Measurements from ENCODE around the gene DMBT1.

The DMBT1 gene

GRCh38 chr10:122548407-122549085 lies 12.0 kb upstream of the DMBT1 start:
- no peak for DNase-seq (ENCODE audit: low read depth)

- no peak for DNase-seq (ENCODE audit: low read depth)
Measured at GRCh38 chr10:122549636-122550035, 10.9 kb upstream of the DMBT1 start.

- no peak for DNase-seq (ENCODE audit: low read depth)
Measured at GRCh38 chr10:122550427-122550826, 10.1 kb upstream of the DMBT1 start.

GRCh38 chr10:122550983-122551382 lies 9.6 kb upstream of the DMBT1 start:
- DNase-seq (ENCODE audit: low read depth) = no peak

DNA sequence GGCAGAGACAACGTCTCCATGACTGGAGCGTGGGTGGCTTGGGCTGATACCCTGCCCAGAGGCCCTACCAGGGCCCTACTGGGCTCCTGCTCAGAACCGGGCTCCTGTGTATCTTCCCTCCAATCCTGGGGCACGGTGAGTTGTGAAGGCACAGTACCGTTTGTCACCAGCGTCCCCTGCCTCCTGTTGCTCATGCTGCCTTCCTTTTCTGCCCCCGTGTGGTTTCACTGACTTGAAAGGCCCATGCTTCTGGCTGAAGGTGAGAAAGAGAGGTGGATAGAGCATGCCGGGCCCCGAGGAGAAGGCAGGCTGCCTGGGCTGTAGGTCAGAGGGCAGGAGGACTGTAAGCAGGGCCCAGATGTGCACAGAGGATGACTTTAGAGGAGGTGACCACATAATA lies 9.1 kb upstream of the DMBT1 start:
- no peak for DNase-seq (ENCODE audit: low read depth)

- DNase-seq (ENCODE audit: low read depth) = no peak
Measured at GRCh38 chr10:122553341-122553740, 7.2 kb upstream of the DMBT1 start.

- DNase-seq (ENCODE audit: low read depth) = no peak
Measured at GRCh38 chr10:122554131-122555036, 6.2 kb upstream of the DMBT1 start.

DNA sequence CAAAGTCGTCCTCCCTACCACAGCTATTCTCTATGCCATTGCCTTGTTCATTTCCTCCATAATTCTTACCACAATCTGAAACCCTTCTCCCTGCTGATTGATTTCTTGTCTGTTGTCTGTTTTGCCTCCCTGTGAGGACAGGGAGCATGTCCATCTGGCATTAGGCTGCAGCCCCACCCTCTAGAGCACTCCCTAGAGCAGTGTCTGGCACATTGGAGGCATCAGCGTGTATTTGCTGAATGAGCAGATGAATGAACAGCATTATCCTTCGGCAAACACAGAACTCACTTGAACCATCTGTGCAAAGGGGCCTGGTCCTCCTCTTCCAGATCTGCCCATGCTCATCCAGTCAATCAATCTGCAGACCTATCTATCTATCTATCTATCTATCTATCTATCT lies 5.1 kb upstream of the DMBT1 start:
- DNase-seq (ENCODE audit: low read depth) = no peak

GRCh38 chr10:122557516-122557915 lies 3.0 kb upstream of the DMBT1 start:
- DNase-seq (ENCODE audit: low read depth) = no peak

- no peak for DNase-seq (ENCODE audit: low read depth)
Measured at GRCh38 chr10:122558452-122558851, 2.1 kb upstream of the DMBT1 start.

DNA sequence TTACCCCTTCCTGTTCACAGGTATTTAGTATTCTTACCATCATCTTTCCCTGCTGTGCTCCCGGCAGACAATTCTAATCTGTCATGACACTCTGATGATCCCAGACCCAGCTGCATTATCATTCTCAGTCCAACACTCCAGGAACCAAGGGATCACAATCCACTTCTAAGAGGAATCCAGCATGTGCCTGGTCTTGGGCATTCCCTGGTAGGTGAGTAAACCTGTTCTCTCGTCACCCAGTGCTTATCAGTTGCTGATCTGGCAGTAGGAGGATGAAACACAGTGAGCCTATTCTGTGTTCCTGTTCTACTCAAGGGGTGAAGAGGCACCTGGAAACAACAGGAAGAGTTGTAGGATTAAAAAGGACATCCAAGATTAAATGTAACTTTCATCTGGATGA lies 1.3 kb upstream of the DMBT1 start:
- DNase-seq (ENCODE audit: low read depth) = no peak

GRCh38 chr10:122561212-122561611 lies 658 bp downstream of the DMBT1 start:
- no peak for DNase-seq (ENCODE audit: low read depth)

DNA sequence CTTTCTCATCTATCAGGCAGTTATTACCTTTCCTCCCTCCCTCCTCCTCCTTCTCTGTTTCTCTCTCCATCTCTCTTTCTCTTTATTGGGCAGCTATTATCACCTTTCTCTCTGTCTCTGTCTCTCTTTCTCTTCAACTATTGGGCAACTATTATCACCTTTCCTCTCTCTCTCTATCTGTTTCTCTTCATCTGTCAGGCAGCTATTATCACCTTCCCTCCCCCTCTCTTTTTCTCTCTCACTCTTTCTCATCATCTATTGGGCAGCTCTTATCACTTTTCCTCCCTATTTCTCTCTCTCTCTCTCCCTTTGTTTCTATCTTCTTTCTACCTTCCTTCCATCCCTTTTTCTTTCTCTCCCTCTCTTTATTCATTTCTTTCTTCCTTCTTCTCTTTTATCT lies 1.2 kb downstream of the DMBT1 start:
- no peak for DNase-seq (ENCODE audit: low read depth)

- DNase-seq (ENCODE audit: low read depth) = no peak
Measured at GRCh38 chr10:122564980-122565379, 4.4 kb downstream of the DMBT1 start.

DNA sequence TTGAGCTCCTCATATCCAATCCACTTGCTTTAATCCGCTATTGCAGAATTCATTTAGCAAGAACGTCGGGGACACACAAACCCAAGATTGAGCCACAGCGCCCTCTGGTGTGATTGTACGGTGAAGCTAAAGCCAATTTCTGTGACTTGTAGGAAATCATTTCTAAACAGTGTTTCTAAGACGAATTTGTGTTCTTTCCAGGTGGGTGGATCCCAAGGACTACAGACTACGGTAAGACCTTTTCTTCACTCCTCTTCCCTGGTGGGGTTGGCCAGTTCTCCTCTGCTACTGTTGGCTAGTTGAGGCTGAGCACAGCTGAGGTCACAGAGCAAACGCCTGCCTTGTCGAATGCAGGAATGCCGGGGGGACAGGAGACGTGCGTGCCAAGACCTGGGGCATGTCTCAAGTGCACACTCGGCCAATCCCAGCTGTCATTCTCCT lies 5.2 kb downstream of the DMBT1 start:
- peak; percentile 7 for DNase-seq (ENCODE audit: low read depth)

GRCh38 chr10:122566632-122567031 lies 6.1 kb downstream of the DMBT1 start:
- no peak for DNase-seq (ENCODE audit: low read depth)

GRCh38 chr10:122567056-122567660 lies 6.6 kb downstream of the DMBT1 start:
- peak; percentile 15 for DNase-seq (ENCODE audit: low read depth)

DNA sequence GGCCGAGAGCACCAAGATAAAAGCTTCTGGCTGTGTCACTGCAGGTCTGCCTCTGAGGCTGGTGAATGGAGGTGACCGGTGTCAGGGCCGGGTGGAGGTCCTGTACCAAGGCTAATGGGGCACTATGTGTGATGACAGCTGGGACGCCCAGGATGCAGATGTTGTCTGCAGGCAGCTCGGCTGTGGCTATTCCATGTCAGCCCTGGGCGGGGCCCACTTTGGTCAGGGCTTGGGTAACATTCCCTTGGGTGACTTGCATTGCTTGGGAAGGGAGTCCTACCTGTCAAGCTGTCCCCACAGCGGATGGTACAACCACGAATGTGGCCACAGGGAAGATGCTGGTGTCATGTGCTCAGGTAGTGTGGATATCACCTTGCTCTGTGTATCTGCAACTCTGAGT lies 8.0 kb downstream of the DMBT1 start:
- no peak for DNase-seq (ENCODE audit: low read depth)

GRCh38 chr10:122570920-122571319 lies 10.4 kb downstream of the DMBT1 start:
- DNase-seq (ENCODE audit: low read depth) = no peak

DNA sequence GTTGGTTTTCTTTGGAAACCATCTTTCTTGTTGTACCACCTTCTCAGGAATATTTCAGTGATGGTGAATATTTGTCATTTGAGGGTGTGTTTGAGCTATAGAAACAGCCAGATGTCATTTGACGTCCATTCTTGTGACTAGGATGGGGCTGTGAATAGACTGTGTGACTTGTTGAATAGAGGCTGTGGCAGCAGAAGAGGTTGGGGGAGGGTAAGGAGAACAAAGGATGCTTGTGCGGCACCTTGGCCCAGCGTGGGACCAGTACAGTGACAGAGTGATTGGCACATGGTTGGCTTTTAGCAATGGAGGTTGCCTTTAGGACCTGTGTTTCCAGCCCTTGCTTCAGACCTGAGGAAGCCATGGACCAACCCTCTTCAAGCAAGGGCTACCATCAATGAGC lies 11.3 kb downstream of the DMBT1 start:
- no peak for DNase-seq (ENCODE audit: low read depth)

- no peak for DNase-seq (ENCODE audit: low read depth)
Measured at GRCh38 chr10:122575776-122576175, 15.2 kb downstream of the DMBT1 start.

DNA sequence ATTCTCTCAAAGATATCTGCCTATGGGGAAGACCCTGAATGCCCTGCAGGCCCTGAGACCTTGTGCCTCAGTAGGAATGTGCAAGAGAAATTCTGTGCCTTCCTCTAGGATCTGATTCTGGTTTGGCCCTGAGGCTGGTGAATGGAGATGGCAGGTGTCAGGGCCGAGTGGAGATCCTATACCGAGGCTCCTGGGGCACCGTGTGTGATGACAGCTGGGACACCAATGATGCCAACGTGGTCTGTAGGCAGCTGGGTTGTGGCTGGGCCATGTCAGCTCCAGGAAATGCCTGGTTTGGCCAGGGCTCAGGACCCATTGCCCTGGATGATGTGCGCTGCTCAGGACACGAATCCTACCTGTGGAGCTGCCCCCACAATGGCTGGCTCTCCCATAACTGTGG lies 15.7 kb downstream of the DMBT1 start:
- no peak for DNase-seq (ENCODE audit: low read depth)

GRCh38 chr10:122577311-122577885 lies 16.8 kb downstream of the DMBT1 start:
- DNase-seq (ENCODE audit: low read depth) = no peak
